ENCODE measurements around the gene KCNAB1. TPM values are rescaled to one million over a fixed set of nuclear protein-coding genes. Genes with fewer than 3 reads are reported as not detected.

Gene KCNAB1
- total and polyA plus RNA-seq, 2 donors (not counting 3 experiments of a cell fraction or from before 2014, with no cell fraction given), result 0.21 TPM; not detected in 1

GRCh38 chr3:156236556-156237260 lies 116.3 kb downstream of the KCNAB1 start:
- Histone ChIP-seq H3K9me3 (replicated peaks; ENCODE audit: control insufficient read depth, insufficient read depth, low read length) (no peaks in the 10 kb centered on the region), H3K4me1 (ENCODE audit: control insufficient read depth, extremely low read depth, insufficient read depth, low read length) (peaks cover 8% of the 10 kb centered on the region), H2AFZ (ENCODE audit: low read depth, low read length) (no peak overlapping the region), H3K9me1 (replicated peaks; ENCODE audit: control insufficient read depth, extremely low read depth, insufficient read depth, low read length) (no peaks in the 10 kb centered on the region), H3K36me3 (ENCODE audit: control insufficient read depth in 2 of 2, extremely low read depth in 1 of 2, insufficient read depth in 2 of 2, low read length in 2 of 2) (no peaks in the 10 kb centered on the region), H3K79me2 (ENCODE audit: control insufficient read depth, insufficient read depth, low read length) (no peaks in the 10 kb centered on the region), H4K20me1 (replicated peaks; ENCODE audit: control insufficient read depth, extremely low read depth, insufficient read depth, low read length) (no peaks in the 10 kb centered on the region), H3K4me2 (ENCODE audit: insufficient read depth, low read length) (no peak overlapping the region), H3K9ac (replicated peaks; ENCODE audit: extremely low read depth, insufficient read depth, low read length) (no peak overlapping the region), H3K27me3 (ENCODE audit: control insufficient read depth in 2 of 2, insufficient read depth in 2 of 2, low read length in 2 of 2) (no peaks in the 10 kb centered on the region), H3K27ac (ENCODE audit: insufficient read depth, low read depth, low read length) (no peak overlapping the region), H3K4me3 (replicated peaks in 1 of 3; ENCODE audit: insufficient read depth in 1 of 3, low read depth in 1 of 3, low read length in 3 of 3) (no peak overlapping the region)
- ChIA-PET CTCF (interaction anchor here (0.7 to 1.5 kb wide), 2 partner anchors 11 to 14 kb away, joined by 3 to 4 read pairs; no protein-coding TSS in a partner anchor), POLR2A (no interaction called here)
- intact Hi-C loops (cut with micrococcal nuclease), result no loop called here
- TF ChIP-seq FOS (IDR thresholded peaks at IDR 0.05; ENCODE audit: borderline replicate concordance, insufficient read depth, low read length) (no peak), GATA2 (IDR thresholded peaks at IDR 0.05; ENCODE audit: insufficient read depth, insufficient read length, low read depth, low read length) (no peak), EZH2 (IDR thresholded peaks at IDR 0.05; ENCODE audit: borderline replicate concordance, low read depth, low read length, severe bottlenecking) (no peak), CTCF (IDR thresholded peaks at IDR 0.05; ENCODE audit: extremely low read depth in 1 of 2, insufficient read depth in 1 of 2, low read depth in 1 of 2, low read length in 2 of 2) (no peak), POLR2AphosphoS5 (IDR thresholded peaks at IDR 0.05; ENCODE audit: insufficient read depth, low read depth, low read length) (no peak), POLR2A (IDR thresholded peaks at IDR 0.05; ENCODE audit: low read depth, low read length) (no peak), JUN (IDR thresholded peaks at IDR 0.05; ENCODE audit: borderline replicate concordance, insufficient read depth, insufficient read length, low read depth) (no peak), MYC (IDR thresholded peaks at IDR 0.05; ENCODE audit: low read depth, low read length) (no peak)
- TF ChIP-seq, protein P1, sequence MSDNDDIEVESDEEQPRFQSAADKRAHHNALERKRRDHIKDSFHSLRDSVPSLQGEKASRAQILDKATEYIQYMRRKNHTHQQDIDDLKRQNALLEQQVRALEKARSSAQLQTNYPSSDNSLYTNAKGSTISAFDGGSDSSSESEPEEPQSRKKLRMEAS (IDR thresholded peaks at IDR 0.05; ENCODE audit: insufficient read depth, insufficient read length), result no peak
- DNase-seq (ENCODE audit: low read depth, low spot score) (no peak), FAIRE-seq (no peak)
- no TSS peak for BruUV-seq (replicated peaks)
- dilution Hi-C loops (cut with MboI; ENCODE audit: extremely low pct_ligation_motif_present, low sequenced_read_pairs), result no loop called here

Data from endothelial cell of umbilical vein (primary cell).